ENCODE data around the gene NUCB1.
A peak's percentile ranks its signal among the peaks of the same experiment; 100 is the strongest.

DNA sequence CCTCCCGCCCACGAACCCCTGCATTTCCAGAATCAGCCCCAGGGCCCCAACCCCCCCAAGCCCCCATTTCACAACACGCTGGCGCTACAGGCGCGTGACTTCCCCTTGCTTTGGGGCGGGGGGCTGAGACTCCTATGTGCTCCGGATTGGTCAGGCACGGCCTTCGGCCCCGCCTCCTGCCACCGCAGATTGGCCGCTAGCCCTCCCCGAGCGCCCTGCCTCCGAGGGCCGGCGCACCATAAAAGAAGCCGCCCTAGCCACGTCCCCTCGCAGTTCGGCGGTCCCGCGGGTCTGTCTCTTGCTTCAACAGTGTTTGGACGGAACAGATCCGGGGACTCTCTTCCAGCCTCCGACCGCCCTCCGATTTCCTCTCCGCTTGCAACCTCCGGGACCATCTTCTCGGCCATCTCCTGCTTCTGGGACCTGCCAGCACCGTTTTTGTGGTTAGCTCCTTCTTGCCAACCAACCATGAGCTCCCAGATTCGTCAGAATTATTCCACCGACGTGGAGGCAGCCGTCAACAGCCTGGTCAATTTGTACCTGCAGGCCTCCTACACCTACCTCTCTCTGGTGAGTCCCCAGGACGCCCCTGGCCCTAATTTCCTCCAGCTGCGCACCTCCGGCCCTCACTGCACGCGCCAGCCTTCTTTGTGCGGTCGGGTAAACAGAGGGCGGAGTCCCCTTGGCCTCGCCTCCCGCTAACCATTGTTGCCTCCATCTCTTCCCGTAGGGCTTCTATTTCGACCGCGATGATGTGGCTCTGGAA, 65.1 kb downstream of the NUCB1 start, which contains the start of gene FTL:
- TF ChIP-seq POLR2AphosphoS5 (IDR thresholded peaks at IDR 0.05), result peak; percentile 98
- peak; percentile 100 for TF ChIP-seq POLR2A (IDR thresholded peaks at IDR 0.05)
- TF ChIP-seq, protein P1, sequence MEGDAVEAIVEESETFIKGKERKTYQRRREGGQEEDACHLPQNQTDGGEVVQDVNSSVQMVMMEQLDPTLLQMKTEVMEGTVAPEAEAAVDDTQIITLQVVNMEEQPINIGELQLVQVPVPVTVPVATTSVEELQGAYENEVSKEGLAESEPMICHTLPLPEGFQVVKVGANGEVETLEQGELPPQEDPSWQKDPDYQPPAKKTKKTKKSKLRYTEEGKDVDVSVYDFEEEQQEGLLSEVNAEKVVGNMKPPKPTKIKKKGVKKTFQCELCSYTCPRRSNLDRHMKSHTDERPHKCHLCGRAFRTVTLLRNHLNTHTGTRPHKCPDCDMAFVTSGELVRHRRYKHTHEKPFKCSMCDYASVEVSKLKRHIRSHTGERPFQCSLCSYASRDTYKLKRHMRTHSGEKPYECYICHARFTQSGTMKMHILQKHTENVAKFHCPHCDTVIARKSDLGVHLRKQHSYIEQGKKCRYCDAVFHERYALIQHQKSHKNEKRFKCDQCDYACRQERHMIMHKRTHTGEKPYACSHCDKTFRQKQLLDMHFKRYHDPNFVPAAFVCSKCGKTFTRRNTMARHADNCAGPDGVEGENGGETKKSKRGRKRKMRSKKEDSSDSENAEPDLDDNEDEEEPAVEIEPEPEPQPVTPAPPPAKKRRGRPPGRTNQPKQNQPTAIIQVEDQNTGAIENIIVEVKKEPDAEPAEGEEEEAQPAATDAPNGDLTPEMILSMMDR (IDR thresholded peaks at IDR 0.05), result peak in 2 of 4 experiments; percentile 19 to 20
